Myocyte (in vitro differentiated cells): ENCODE data around the gene CAV3. TPM values are rescaled to one million over a fixed set of nuclear protein-coding genes. Genes with fewer than 3 reads are reported as not detected.
A peak's percentile ranks its signal among the peaks of the same experiment; 100 is the strongest.

Experiments used
- DNase-seq: peaks from one replicate; pipeline ENCODE4 v3.0.0-alpha.2; 2012; ENCODE audit warnings: low read depth
- total RNA-seq: library from RNA; depleted of rRNA; stranded (reverse); fragments of >200 nt; gene quantifications from 2 replicates; pipeline ENCODE4 v1.2.3, GENCODE V29; 2014

Gene CAV3
- total RNA-seq, 1 donor from 2014 or later, result 90.5 TPM

DNA sequence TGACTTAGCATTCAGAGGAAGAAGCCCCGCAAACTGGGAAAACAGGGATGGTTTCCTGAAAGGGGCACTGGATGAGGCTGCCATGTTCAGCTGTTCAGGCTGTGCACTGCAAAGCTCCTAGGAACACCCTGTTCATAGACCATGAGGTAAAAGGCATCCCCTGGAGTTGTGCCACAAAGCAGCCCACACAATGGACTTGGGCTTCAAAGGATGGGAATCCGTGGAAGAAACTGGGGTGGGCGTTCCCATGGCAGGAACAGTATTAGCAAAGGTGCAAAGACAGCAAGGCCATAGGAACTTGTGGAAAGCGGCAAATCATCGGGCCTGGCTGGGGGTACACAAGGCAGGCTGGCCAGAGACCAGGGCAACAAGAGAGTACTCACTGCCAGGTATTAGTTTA is 26.9 kb downstream of the CAV3 start:
- no peak for DNase-seq

DNA sequence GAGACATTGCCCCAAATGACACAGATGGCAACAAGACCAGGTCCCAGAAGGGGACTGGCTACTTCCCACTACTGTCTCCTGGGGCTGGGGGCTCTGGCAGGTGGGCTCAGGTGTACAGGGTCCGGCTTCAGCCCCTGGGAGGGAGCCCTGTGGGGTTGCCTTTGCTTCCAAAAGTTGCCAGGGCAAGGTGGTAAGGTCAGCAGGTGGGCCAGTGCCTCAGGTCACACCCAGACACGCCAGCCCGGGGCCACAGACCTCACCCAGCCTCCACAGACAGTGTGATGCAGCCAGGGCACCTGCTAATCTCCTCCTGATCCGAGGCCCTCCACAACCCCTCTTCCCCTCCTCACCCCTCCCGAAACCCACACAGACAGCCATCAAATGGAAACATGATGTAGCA is 28.3 kb downstream of the CAV3 start:
- DNase-seq, result no peak

DNA sequence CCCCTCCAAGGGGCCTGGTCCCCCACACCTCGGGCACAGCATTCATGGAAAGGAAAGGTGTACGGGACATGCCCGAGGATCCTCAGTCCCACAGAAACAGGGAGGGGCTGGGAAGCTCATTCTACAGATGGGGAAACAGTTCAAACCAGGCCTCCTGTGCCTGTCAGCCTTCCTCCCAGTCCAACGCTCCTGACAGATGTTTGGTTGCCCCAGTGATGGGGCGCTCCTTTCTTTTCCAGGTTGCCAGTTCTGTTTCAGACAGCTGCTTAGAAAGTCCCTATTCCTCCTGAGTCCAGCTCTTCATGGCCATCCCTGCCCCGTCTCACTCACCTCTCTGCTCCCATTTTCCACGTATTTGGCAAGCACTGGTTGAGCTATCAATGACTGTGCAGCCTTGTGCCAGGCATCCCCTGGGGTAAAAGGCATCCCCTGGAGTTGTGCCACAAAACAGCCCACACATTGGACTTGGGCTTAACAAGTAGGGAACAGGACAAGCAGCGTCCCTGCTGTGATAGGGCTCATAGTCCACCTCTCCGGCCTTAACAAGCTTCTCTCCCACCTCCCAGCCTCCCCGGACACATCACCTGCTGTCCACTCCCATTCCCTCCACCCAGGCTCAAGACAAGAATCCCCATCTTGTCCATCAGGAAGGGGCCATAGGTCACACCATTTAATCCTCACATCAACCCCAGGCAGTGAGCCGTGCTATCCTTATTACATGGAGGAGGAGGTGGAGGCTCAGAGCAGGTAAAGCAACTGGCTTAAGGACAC is 29.2 kb downstream of the CAV3 start:
- DNase-seq, result peak; percentile 22

DNA sequence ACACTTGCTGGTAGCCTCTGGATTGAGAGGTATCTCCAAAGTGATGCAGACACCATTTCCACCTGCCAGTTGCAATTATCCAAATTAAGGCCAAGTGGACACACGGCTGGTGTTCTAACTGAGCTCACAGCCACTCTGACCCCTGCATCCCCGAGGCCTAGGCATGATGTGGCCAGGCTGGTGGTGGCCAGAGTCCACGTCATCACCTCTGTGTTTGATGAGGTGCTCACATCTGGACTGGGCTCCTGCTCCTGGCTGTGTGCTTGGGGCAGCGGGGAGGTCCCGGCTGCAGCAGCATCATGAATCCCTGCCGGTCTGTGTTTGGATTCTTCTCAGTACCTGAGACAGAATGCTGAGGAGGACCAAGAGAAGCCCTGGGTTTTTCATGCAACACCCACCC is 30.9 kb downstream of the CAV3 start:
- DNase-seq, result no peak

DNA sequence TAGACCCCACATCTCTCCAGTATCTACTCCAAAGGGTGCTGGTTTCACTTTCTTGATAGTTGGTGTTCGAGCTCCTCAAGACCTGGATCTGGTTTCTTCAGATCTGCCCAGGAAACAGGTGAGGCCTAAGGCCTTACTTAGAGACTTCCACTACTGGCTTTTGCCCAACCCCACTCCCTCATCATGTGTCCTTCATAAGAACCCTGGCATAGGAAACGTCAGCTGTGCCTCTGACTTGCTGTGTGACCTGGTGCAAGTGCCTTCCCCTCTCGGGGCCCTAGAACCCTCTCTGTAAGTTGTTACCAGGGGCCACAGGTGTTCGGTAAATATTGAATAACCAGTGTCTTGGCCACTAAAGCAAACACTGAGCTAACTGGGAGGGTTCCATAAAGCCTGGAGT is 31.9 kb downstream of the CAV3 start:
- peak; percentile 66 for DNase-seq

DNA sequence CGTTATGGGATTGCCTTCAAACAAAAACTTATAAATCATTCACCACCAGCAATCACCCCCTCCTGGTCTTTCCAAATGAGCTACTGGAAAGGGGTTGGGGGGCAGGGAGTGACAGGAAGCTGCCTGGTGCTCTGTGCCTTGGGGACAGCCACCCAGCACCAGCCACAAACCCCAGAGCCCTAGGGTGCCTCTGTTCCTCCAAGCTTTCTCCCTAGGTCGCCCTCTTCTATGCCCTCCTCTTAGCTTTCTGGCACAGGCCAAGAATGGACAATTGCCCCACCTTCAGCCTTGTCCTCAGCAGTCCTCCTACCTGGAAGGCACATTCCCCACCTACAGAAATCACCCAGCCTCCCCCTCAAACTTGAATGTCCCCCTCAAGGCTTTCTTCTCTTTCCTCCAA is 32.5 kb downstream of the CAV3 start:
- DNase-seq, result no peak

DNA sequence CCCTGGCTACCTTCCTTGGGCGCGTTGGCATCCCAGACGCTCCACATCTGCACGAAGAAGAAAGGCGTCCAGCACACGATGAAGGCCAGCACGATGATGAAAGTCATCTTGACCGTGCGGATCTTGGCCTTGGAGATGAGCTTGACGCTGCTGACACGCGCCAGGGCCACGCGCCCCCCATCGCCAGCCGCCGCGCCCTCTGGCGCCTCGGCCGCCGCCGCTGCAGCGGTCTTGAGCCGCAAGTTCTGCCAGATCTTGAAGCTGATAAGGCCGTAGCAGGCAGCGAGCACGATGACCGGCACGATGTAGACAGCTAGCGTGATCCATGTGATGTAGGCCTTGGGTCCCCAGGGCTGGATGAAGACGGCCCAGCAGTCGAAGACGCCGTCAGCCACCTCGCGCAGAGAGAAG is 33.7 kb downstream of the CAV3 start:
- no peak for DNase-seq

DNA sequence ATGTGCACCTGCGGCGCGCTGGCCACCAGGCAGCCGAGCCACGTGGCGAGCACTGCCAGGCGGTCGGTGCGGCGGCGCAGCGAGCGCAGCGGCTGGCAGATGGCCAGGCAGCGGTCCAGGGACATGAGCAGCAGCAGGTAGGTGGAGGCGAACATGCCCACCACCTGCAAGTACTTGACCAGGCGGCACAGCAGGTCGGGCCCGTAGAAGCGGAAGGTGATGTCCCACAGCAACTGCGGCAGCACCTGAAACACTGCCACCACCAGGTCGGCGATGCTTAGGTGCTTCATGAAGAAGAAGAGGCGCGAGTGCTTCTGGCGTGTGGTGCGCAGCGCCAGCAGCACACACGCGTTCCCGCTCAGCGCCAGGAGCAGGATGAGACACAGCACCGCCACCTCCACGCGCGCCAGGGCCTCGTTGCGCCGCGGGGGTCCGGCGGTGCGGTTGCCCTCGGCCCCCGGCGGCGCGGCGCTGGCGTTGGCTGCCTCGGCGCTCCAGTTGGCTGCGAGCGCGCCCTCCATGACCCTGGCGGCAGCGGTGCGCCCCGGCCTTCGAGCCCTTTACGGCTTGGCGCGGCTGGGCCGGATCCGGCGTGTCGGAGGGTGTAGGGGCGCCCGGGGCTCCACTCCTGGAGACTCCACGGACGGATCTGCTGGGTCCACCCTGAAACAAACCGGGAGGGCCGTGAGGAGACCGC is 34.2 kb downstream of the CAV3 start:
- DNase-seq, result no peak

DNA sequence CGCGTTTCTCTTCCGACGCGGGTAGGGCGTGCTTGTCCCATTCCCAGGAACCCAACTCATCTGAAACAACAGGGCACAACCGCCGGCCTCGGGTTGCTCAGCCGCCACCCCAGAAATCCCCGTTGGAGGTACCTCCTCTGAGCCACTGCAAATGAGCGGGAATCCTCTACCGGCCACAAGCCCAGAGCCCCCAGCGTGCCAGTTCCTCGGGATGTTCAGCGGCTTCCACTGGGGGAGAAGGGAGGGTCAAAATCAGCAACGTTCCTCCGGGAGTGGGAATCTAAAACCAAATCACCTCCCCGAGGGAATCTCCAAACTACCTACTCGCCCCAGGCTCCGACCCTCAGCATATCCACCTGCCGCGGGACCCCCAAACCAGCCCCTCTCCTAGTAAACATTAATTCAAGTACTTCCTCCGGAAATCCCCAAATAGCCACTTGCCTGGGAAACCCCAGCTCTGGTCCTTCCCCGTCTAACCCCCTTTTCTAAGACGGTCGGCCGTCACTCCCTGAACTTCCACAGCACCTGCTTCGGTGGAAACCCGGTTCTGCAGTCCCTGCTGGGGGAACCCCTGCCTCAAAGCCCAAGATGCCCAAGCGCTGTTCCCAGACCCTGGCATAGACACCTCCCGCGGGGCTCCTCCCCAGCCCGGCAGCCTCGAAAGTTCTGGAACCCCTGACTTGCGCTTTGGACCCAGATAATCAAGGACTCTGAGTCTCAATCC is 34.9 kb downstream of the CAV3 start:
- no peak for DNase-seq

DNA sequence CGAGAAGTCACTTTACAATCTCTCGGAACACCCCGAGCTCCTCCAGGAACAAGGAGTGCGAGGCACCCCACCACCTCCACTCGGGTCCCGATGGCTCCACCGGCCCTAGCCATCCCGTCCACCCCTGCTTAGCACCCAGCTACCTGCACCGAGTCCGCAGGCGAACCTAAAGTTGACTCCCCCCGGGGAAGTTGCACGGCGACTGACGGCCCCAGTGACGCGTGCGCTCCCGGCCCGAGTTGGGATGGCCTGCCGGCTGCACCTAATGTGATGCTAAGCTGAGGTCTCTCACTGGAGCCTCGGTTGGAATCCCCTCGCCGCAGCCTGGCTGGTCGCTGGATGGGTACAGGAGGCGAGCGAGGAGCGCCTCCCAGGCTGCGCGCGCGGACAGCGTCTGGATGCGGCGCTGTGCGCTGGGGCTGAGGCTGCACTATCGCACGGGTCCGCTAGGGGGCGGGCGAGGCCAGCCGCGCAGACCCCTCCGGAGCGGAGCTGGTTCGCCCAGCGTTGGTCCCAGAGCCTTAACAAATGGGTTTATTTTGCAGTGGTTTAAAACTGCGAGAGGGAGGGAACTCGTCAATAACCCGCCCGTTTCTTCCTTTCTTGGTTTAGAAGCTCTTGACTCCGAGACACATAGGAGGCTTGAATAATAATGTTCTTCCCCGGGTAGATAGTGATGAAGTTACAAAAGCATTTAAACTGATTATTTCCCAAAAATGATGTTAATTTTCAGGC is 35.7 kb downstream of the CAV3 start, which contains the start of gene OXTR:
TSS of gene OXTR (minus strand) at position 526 of the 735 bp plus-strand sequence. CDS start 1,426 bp downstream, outside the sequence.
- peak; percentile 78 for DNase-seq

DNA sequence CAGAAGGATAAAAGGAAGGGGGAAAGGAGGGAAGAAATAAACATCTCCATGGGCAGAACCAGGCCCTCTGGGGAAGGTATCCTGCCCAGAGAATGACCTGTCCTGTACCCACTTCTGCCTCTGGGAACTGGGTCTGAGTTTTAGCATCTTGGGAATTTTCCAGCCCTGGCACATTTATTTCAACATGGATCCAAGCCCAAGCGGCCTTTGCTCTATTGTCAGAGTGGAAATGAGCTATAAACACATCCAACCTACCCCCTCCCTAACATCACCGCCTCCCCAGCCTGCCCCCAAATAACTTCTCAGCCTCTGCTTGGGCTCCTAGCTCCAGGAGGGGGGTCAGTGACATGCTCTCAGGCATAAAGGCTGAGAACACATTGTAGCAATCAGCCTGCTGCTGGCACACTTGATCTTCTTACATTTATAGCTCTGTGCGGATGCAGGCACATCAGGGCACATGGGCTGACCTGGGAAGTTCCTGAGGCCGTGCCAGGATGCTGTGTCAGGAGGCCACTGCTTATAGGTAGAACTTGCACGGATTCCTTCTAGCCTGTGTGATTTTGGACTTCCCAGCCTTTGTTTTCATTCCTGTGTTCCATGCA is 40.4 kb downstream of the CAV3 start:
- no peak for DNase-seq

DNA sequence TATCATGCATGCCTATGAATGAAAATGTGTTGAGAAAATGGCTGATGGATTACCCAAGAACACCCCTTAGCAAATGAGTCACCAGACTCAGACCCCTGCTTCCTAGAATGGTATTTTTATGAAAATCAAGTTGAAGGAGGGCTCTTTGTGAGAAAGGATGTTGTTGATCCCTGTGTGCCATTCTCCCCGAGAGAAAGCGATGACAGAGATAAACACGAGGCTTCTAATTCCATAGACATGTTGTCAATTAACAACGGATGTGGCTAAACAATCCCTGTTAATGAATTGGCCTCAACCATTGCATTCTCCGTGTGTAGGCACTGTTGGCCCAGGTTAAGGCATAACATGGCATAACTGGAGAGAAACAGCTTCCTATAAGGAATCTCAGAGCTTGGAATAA is 41.6 kb downstream of the CAV3 start:
- DNase-seq, result no peak

DNA sequence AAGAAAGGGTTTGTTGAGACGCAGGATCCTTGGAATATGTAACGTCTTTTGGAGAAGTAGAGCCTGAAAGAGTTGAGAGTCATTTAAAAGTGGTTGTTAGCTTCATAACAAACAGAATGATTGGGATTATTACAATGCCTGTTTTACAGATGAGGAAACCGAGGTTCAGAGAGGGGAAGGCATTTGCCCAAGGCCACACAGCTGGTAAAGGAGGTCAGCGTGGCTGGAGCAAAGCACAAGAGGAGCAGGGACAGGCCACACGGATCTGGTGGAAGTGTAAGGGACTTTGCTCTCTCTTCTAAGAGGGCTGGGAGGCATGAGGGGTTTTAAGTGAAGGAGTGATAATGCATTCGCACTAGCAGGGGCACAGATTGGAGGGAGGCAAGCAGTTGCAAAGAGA is 42.0 kb downstream of the CAV3 start:
- no peak for DNase-seq

DNA sequence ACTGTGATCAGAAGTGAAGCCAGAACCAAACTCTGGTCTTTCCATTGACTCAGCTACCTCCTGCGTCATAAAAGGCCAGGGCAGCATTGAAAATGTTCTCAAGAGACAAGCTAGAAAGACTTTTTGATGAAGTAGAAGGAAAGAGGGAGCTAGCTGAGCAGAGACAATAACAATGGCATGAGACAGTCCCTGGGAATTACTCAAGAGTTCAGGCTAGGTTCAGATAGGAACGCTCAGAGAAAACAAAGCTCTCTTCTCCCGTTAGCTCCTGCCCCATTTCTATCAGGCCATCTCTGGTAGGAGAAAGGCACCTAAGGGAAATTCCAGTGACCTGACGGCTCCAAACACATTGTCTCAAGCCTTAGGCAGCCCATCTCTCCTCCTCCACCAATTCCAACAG is 42.8 kb downstream of the CAV3 start:
- no peak for DNase-seq

DNA sequence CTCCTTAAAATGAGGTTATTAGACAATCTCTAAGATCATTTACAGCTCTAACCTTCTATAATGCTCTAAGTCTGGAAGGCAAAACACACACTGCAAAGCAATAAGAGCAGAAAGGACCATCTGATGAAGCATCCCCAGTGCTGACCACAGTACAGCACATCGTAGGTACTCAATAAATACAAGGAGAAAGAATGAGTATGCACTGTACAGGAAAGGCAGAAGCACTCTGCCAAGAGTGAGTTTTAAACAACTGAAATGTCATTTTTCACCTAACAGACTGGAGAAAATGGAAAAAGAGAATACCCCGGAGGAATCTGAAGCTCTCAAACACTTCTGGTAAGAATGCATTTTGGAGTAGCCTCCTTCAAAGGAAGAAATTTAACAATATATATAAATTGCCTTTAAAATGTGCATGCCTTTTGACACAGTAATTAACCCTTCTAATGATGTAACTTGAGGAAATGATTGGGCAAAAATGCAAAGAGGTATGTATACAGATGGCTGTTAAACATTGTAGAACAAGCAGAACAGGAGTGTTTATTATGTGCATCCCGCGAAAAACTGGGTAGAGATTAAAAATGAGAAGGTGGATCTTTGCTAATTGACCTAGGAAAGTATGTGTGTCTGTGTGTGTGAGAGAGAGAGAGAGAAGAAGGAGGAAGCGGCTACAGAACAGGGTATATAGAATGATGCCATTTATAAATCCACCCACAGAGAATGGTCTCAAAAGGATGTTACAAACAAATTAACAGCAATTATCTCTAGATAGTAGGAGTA is 43.8 kb downstream of the CAV3 start:
- DNase-seq, result no peak

DNA sequence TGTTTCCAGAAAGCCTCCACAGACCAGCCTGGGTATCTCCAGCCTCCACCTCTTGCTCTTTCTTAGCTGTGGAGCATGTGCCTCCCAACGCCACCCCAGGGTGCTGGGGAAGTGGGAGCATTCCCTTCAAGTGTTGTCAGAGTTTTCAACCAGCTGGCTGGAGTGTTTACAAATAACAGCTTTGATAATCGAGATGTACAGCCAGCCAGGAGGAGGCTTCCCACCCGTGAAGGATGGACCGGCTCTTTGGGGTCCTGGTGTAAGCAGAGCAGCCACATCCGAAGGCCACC is 44.3 kb downstream of the CAV3 start:
- DNase-seq, result no peak

DNA sequence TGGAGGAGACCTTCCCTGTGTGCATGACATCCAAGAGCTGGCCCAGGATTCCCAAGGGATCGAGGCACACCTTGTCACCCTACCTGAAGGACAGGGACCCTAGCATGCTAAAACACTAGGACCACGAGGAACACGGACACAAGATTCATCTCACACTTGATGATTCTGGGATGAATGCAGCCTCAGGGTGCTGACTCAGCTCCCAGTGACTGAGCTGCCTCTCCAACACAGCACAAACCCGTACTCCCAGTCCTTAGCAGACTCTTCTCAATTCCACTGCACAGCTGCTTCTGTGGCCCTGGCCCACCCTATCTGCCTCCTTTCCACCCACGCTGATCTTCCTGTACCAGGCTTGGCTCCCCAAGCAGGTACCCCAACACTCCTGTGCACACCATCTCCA is 44.9 kb downstream of the CAV3 start:
- no peak for DNase-seq

DNA sequence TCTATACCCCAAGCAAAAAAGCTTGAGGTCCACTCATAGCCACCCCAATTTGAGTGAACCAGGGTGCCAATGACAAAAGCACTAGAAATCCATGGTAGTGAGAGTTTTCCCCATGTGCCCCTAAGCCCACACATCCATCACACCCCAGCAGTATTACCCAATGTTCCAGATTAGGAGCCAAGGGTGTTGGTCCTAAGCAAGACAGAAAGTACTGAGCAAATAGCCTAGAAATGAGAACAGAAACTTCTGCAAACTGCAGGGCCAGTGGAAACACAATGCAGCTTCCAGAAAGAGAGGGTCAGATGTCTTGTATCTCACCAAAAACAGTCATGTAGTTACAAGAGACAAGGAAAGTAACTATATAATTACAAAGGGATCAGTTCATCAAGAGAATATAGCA is 46.7 kb downstream of the CAV3 start:
- DNase-seq, result no peak

DNA sequence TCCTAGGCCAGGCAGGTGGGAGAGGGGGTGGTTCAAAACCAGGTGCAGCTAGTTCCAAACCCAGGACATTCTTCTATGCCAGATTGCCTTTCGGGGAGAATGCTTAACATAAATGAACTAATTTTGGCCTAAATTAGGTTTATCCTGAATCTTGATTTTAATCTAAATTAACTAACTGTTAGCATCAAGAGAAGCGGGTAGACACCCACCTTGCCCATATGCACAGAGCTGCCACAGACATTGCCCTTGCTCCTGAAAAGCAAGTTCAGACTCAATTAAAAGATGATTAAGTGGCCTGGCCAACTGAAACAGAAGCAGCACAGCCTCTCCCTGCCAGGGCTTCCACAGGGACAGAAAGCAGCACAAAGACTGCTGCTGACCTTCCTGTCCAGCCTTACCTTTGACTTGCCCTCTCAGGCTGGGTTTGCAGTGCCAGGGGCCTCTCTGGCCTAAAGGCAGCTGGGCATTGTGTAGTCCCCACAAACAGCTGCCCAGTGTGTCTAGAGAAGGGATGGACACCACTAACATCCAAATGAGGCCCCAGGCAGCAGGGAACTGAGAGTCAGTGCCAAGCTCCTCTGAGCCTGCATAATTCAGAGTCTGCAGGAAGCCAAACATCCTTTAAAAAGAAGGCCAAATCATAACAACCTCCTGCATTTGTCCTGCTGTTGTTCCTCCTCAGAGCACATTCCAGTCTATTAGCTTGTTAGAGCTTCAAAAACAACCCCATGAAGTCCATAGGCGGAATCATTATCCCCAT is 51.3 kb downstream of the CAV3 start:
- peak; percentile 65 for DNase-seq

DNA sequence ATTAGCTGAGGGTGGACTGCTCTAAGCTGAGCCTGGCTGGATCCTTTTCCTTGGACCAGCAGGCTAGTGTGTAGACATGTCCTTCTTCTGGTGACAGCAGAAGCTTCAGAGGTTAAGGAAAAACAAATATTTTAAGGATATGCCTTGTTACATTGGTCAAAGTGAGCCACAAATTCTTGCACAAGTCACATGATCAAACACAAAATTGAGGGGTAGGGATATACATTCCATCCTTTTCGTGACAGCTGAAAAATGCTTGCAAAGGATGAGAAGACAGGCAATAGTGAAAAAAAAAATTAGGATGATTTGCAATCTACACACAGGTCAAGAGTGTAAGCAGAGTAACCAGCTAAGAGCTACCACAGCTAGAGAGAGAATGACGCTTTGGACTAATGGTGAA is 56.9 kb downstream of the CAV3 start:
- DNase-seq, result no peak
